A549 (cell line): ENCODE results near the gene USP22.

Source experiments
- CTCF ChIP-seq: fragments of >200 bp; sonication (Bioruptor Twin); formaldehyde crosslinking; IDR thresholded peaks from 3 replicates; pipeline ENCODE4 v1.5.1; 2016
- EP300 ChIP-seq, 2 experiments: fragments of >200 bp; sonication (Bioruptor Twin); formaldehyde crosslinking; IDR thresholded peaks; 2 replicates in 1 of 2; 3 replicates in 1 of 2; pipeline ENCODE4 v1.6.1; 2016 to 2017
- ESRRA ChIP-seq: fragments of 150-350 bp; IDR thresholded peaks from 2 replicates; pipeline ENCODE4 v1.6.1; 2014; ENCODE audit warnings: mild to moderate bottlenecking, low read length, borderline replicate concordance
- HDAC2 ChIP-seq: fragments of 200-600 bp; sonication (generic); IDR thresholded peaks from 2 replicates; pipeline ENCODE4 v1.6.1; 2016
- HOXA7 ChIP-seq: fragments of 250-450 bp; sonication (Bioruptor Pico); IDR thresholded peaks from 2 replicates; pipeline ENCODE4 v1.5.0; 2020; ENCODE audit warnings: mild to moderate bottlenecking, moderate library complexity
- JUN ChIP-seq, 2 experiments: fragments of >200 bp; sonication (Bioruptor Twin); formaldehyde crosslinking; IDR thresholded peaks; 2 replicates in 1 of 2; 3 replicates in 1 of 2; pipeline ENCODE4 v1.6.1; 2016 to 2017
- KDM1A ChIP-seq: fragments of 200-600 bp; sonication (generic); IDR thresholded peaks from 2 replicates; pipeline ENCODE4 v1.6.1; 2016; ENCODE audit warnings: low read depth, mild to moderate bottlenecking
- MYC ChIP-seq: IDR thresholded peaks from 2 replicates; pipeline ENCODE4 v1.6.1; 2012; ENCODE audit warnings: mild to moderate bottlenecking, inconsistent platforms, low read length, improper control_type of control experiment, borderline replicate concordance
- NR3C1 ChIP-seq: fragments of >200 bp; sonication (Bioruptor Twin); formaldehyde crosslinking; IDR thresholded peaks from 3 replicates; pipeline ENCODE4 v1.6.1; 2017
- POLR2A ChIP-seq: IDR thresholded peaks from 2 replicates; pipeline ENCODE4 v1.6.1; 2012; ENCODE audit warnings: mild to moderate bottlenecking, low read length
- SREBF2 ChIP-seq: fragments of 450-650 bp; IDR thresholded peaks from 2 replicates; pipeline ENCODE4 v1.6.1; 2014; ENCODE audit warnings: mild to moderate bottlenecking, moderate library complexity
- TF ChIP-seq, protein P1 (sequence below): IDR thresholded peaks from 2 replicates; pipeline ENCODE4 v1.6.1; 2012; ENCODE audit warnings: low read depth, borderline replicate concordance
- TF ChIP-seq, protein P2 (sequence below): fragments of 150-350 bp; IDR thresholded peaks from 2 replicates; pipeline ENCODE4 v1.6.1; 2014; ENCODE audit warnings: low read depth, mild to moderate bottlenecking, low read length

DNA sequence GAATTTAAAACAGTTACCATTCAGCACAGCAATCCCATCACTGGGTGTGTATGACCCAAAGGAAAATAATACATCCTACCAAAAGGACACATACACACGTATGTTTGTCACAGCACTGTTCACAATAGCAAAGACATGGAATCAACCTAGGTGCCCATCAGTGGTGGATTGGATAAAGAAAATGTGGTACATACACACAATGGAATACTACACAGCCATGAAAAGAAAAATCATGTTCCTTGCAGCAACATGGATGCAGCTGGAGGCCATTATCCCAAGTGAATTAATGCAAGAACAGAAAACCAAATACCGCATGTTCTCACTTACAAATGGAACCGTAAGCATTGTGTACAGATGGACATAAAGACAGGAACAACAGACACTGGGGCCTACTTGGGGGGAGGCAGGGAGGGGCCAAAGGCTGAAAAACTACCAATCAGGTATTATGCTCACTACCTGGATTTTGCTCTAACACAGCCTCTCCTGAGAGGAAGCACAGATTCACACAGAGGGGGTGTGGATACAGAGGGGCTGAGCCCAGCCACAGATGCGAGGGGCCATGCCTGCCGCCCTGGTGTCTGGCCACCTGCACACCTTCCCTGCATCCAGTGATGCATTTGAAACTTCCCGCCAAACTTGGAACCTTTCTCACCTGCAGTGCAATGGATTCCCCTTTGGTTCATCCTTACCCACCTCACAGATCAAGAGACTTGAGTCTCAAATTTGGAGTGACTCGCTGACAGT is 55.9 kb downstream of the USP22 start:
- TF ChIP-seq JUN (IDR thresholded peaks at IDR 0.05) (no peak), SREBF2 (no peak), NR3C1 (no peak), CTCF (no peak), POLR2A (no peak), EP300 (IDR thresholded peaks at IDR 0.05) (no peak), HOXA7 (no peak), ESRRA (no peak), HDAC2 (no peak), MYC (no peak), KDM1A (no peak)
- TF ChIP-seq, protein P1, sequence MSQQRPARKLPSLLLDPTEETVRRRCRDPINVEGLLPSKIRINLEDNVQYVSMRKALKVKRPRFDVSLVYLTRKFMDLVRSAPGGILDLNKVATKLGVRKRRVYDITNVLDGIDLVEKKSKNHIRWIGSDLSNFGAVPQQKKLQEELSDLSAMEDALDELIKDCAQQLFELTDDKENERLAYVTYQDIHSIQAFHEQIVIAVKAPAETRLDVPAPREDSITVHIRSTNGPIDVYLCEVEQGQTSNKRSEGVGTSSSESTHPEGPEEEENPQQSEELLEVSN: no peak
- TF ChIP-seq, protein P2, sequence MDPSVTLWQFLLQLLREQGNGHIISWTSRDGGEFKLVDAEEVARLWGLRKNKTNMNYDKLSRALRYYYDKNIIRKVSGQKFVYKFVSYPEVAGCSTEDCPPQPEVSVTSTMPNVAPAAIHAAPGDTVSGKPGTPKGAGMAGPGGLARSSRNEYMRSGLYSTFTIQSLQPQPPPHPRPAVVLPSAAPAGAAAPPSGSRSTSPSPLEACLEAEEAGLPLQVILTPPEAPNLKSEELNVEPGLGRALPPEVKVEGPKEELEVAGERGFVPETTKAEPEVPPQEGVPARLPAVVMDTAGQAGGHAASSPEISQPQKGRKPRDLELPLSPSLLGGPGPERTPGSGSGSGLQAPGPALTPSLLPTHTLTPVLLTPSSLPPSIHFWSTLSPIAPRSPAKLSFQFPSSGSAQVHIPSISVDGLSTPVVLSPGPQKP: no peak
